HG03108 (cell line): Measurements from ENCODE around the gene TIFAB.
A peak's percentile ranks its signal among the peaks of the same experiment; 100 is the strongest.

Source experiments
- ATAC-seq: cut with Tn5 transposase; IDR thresholded peaks from one replicate; pipeline ENCODE4 v1.9.1; 2021; ENCODE audit warnings: moderate library complexity; ENCODE audit not compliant: unreplicated experiment

TIFAB gene

GRCh38 chr5:135460246-135461033 lies 8.3 kb upstream of the TIFAB start:
- no peak for ATAC-seq

DNA sequence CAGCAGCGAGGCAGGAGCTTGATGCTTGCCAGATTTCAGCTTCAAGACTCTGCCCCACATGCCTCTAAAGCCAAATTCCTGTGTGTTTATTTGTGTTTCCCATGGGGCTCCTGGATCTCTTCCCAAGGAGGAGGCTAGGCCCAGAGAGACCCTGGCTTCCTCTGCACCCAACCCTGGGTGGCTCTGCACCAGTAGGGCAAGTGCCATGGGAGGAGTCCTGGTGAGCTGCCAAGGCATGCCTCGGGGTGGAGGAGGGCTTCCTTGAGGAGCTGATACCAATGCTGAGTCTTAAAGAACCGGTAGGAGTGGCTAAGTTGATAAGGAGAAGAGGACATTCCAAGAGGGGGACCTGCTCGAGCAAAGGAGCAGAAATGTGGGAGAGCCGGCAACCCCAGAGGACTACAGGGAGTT lies 6.8 kb upstream of the TIFAB start:
- no peak for ATAC-seq

DNA sequence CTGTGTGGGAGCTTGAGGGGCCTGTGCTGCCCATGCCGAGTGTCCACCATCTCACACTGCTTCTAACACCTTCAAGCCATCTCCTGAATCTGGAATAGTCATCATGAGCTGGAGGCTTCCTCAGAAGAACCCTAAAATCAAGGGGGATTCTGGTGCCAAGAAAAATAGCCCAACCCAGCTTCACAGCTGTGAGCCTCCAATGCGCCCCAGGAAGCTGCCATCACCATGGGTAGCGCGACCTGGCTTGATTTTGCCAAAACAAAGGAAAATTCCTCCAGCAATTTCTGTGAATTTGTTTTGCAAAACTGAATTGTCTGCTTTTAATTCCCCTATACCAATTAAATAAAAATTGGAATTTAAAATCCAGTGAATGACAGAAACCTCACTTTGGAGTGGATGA lies 6.2 kb upstream of the TIFAB start:
- no peak for ATAC-seq

DNA sequence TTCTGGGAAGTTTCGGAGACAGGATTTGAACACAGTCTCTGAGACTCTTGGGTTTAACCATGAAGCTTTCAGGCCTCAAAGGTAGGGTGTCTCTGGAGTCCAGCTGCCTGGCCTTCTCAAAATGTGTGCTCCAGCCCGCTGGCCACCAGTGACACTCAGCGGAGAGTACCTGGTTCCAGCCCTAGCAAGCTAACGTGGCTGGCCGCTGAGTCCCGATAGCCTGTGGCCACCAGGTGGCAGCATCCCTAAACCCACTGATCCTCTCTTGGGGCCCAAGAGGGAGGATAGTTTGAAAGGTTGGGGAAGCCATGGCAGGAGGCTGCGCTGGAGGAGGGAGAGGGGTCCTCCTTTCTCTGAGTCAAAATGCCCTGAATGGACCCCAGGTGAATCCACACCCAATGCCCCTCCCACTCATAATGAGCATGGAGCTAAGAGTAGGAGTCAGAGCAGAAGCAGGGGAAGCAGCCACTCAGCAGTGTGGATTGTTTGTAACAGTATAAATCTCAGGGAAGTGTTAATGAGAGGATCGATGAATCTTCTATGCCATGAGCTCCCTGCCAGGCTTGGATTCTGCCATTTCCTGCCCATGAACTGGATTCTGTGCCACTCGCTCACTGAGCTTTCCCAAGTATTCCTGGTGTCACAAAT lies 5.4 kb upstream of the TIFAB start:
- peak; percentile 42 for ATAC-seq

GRCh38 chr5:135456238-135457099 lies 4.3 kb upstream of the TIFAB start:
- no peak for ATAC-seq

DNA sequence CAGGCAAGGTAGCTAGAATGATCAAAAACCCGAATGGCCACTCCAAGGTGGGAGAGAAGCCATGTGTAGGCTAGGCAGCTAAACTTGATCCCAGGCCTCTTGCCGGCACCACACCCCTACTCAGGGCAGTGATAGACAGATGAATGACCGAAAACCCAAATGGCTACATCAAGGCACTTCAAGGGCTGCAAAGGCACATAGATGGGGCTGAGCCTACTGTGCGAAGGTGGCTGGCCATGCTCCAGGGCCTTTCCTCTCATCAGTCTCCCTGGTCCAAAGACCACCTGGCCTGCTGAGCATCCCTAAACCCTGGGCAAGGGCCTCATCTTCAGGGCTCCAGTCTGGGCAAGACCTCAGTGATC lies 3.7 kb upstream of the TIFAB start:
- ATAC-seq, result no peak

DNA sequence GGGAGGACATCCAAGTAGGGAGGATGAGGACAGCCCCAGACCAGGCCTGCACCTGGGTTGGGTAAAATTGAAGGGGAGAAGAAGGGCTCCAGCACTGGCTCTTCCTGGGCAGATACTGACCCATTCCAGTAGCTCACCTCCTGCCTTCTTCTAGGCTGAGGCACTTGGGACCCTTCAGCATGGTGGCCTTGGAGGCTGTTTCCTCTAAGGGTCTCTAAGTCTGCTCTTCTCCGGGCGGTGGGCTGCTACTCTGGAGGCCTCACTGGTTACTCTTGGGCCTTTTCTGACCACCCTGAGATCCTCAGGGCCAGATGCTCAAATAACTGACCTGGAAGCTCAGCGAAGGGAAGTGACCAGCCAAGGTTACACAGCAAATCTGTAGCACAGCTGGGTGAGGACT lies 2.8 kb upstream of the TIFAB start:
- no peak for ATAC-seq

GRCh38 chr5:135453613-135454012 lies 1.5 kb upstream of the TIFAB start:
- no peak for ATAC-seq

GRCh38 chr5:135451581-135452320 lies 400 bp downstream of the TIFAB start:
- no peak for ATAC-seq

DNA sequence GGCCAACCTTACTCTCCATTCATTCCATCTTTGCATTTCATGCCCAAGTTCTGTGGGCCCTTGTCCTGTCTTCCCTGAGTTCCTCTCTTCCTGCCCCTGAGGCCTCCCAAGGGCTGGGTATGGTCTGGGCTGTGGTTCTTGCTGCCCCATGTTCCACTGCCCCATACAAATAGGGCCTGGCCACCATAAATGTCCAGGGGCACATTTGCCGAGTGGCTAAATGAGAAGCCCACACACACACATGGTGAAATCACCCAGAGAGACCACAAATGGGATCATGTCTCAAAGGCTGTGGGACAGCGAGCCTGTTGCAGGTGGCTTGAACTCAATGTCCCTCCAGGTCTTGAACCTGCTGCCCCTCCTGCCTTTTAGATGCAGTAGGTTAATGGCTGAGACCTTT lies 1.2 kb downstream of the TIFAB start:
- no peak for ATAC-seq

- ATAC-seq, result no peak
These were observed 1.8 kb downstream of the TIFAB start for GRCh38 chr5:135450336-135450735.

GRCh38 chr5:135449644-135450043 lies 2.5 kb downstream of the TIFAB start:
- no peak for ATAC-seq

- no peak for ATAC-seq
These were observed 3.2 kb downstream of the TIFAB start for GRCh38 chr5:135448791-135449507.

DNA sequence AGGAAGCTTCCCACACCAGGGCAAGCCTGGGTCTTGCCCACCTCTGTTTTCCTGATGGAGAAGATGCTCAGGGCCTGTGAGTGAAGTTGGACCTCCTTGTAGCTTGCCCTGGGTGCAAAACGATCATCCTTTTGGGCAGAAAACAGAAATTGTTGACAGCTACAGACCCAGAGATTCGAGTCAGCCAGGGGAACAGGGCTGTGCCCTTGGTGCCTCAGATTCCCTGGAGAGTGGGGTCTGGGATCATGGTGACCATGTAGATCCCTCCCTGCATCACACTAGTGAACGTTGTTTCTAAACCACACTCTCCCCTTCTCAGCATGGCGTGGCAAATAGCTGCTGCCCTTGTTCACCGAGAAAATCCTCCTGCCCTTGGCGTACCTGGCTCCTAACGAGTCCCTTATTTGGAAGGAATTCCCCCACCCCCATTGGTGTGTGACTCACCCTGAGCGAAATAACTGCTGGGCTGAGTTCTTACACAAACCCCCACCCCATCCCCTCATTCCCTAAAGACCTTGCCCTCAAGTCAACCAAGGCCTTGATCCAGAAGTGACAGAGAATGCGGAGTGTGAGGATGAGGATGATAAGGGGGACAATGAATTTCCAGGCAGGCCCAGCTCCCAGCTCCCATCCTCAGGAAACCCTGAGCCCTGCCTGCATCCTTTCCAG lies 3.9 kb downstream of the TIFAB start:
- no peak for ATAC-seq

GRCh38 chr5:135447298-135447929 lies 4.7 kb downstream of the TIFAB start, which contains the start of gene DCANP1:
Gene DCANP1 (minus strand): TSS chr5:135447348. CDS start chr5:135447108, 240 bp downstream.
- ATAC-seq, result no peak

DNA sequence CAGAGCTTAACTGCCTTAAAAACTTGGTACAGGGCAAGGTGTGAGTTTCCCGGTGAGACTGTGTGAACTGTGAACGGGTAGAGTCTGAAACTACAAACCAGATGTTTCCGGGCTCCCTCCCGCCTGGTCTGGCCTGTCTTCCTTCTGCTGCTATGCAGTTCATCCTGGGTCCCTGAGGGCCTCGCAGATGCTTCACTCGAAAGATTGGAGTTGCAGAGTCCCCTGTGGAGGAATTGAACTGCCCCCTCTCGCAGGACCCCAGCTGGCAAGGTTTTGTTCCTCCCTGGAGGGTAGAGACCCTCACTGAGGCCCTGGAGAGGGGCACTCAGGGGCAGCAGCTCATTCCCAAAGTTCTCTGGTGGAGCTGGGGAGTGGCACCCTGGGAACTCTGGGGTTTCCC lies 5.5 kb downstream of the TIFAB start:
- no peak for ATAC-seq

GRCh38 chr5:135446206-135446605 lies 5.9 kb downstream of the TIFAB start:
- no peak for ATAC-seq

- no peak for ATAC-seq
These were observed 6.7 kb downstream of the TIFAB start for GRCh38 chr5:135445306-135445985.

- ATAC-seq, result no peak
These were observed 7.3 kb downstream of the TIFAB start for GRCh38 chr5:135444881-135445280.
